Subcutaneous adipose tissue (tissue), 4 donors: ENCODE data around the gene CYP46A1. TPM values are rescaled to one million over a fixed set of nuclear protein-coding genes. Genes with fewer than 3 reads are reported as not detected.

ENCODE experiments used
- CTCF ChIP-seq: fragments of 450-650 bp; IDR thresholded peaks from one replicate; pipeline ENCODE4 v1.5.1; 2016; ENCODE audit warnings: low read depth, mild to moderate bottlenecking, control low read depth, antibody characterized with exemption, moderate library complexity
- total RNA-seq, 4 donors: library from RNA; depleted of rRNA; stranded (reverse); fragments of >200 nt; gene quantifications; one replicate each; pipeline ENCODE4 v1.1.0, GENCODE V29; 2016

CYP46A1 gene
- total RNA-seq, 4 donors from 2014 or later = 0.82 to 2.1 (median 1.1) TPM

- no peak for TF ChIP-seq CTCF
Observed at GRCh38 chr14:99734406-99735051, 50.4 kb downstream of the CYP46A1 start.

GRCh38 chr14:99735189-99736135, 51.4 kb downstream of the CYP46A1 start:
- TF ChIP-seq CTCF = no peak

GRCh38 chr14:99736603-99737371, 52.7 kb downstream of the CYP46A1 start:
- no peak for TF ChIP-seq CTCF

- no peak for TF ChIP-seq CTCF
Observed at GRCh38 chr14:99737451-99737951, 53.4 kb downstream of the CYP46A1 start.

GRCh38 chr14:99737956-99738667, 54.0 kb downstream of the CYP46A1 start:
- TF ChIP-seq CTCF = no peak

GRCh38 chr14:99740411-99740810, 56.3 kb downstream of the CYP46A1 start:
- no peak for TF ChIP-seq CTCF
